Measurements from ENCODE around the gene CDH4.

DNA sequence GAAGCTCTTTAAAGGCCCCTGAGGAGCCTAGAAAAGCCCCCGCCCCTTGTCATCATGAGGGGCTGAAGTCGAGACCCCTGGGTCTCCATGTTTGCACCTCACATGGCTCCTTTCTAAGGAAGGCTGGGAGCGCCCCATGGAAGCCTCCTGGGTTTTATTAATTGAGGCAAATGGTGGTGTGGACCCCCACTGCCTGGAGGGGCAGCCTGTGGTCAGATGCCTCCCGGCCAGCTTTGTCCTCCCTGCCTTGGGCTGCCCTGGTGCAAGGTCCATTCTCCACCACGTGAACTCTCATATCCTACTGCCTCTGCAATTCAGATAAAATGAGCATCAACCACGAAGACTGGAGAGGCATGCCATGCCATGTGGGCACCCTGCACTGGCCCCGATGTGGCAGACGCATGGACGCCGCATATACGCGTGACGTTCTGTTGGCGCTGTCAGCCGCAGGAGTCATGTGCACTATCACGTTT lies 518.1 kb downstream of the CDH4 start:
- TF ChIP-seq, protein P1, sequence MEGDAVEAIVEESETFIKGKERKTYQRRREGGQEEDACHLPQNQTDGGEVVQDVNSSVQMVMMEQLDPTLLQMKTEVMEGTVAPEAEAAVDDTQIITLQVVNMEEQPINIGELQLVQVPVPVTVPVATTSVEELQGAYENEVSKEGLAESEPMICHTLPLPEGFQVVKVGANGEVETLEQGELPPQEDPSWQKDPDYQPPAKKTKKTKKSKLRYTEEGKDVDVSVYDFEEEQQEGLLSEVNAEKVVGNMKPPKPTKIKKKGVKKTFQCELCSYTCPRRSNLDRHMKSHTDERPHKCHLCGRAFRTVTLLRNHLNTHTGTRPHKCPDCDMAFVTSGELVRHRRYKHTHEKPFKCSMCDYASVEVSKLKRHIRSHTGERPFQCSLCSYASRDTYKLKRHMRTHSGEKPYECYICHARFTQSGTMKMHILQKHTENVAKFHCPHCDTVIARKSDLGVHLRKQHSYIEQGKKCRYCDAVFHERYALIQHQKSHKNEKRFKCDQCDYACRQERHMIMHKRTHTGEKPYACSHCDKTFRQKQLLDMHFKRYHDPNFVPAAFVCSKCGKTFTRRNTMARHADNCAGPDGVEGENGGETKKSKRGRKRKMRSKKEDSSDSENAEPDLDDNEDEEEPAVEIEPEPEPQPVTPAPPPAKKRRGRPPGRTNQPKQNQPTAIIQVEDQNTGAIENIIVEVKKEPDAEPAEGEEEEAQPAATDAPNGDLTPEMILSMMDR (optimal IDR thresholded peaks at IDR 0.05 in 1 of 3, IDR thresholded peaks at IDR 0.05 in 1 of 3, conservative IDR thresholded peaks at IDR 0.05 in 1 of 3; ENCODE audit: extremely low read depth in 1 of 3, insufficient read depth in 2 of 3, low read length in 3 of 3), result no peak
- no peak for TF ChIP-seq EZH2 (IDR thresholded peaks at IDR 0.05; ENCODE audit: low read length)

Measured in keratinocyte (primary cell).